NCI-H1417 treated with DMSO at 0.1 percent for 48 hours (cell line): ENCODE measurements around the gene PDE3B.
"Not testable (repeated sequence)": the region's sequence is repeated elsewhere in the genome, so short reads cannot be mapped to it uniquely, and the experiment has no call there.

Source experiments
- DNase-seq: peaks from one replicate; lab custom pipeline; 2025; lab: John Stamatoyannopoulos, UW

Gene PDE3B

GRCh38 chr11:14677146-14677545 lies 33.5 kb downstream of the PDE3B start:
- DNase-seq = no peak

GRCh38 chr11:14678350-14678749 lies 34.7 kb downstream of the PDE3B start:
- DNase-seq = no peak

- no peak for DNase-seq
These were observed 36.1 kb downstream of the PDE3B start for GRCh38 chr11:14679662-14680061.

GRCh38 chr11:14684234-14684915 lies 40.8 kb downstream of the PDE3B start:
- DNase-seq = not testable (repeated sequence)

GRCh38 chr11:14687456-14687855 lies 43.9 kb downstream of the PDE3B start:
- no peak for DNase-seq

GRCh38 chr11:14687943-14688627 lies 44.5 kb downstream of the PDE3B start:
- no peak for DNase-seq

GRCh38 chr11:14695656-14696055 lies 52.1 kb downstream of the PDE3B start:
- DNase-seq = not testable (repeated sequence)

GRCh38 chr11:14698771-14699170 lies 55.2 kb downstream of the PDE3B start:
- no peak for DNase-seq

- DNase-seq = no peak
These were observed 57.0 kb downstream of the PDE3B start for GRCh38 chr11:14700593-14700992.

- no peak for DNase-seq
These were observed 59.2 kb downstream of the PDE3B start for GRCh38 chr11:14702760-14703159.

- no peak for DNase-seq
These were observed 60.1 kb downstream of the PDE3B start for GRCh38 chr11:14703731-14704130.

GRCh38 chr11:14705067-14705466 lies 61.5 kb downstream of the PDE3B start:
- no peak for DNase-seq

- no peak for DNase-seq
These were observed 70.1 kb downstream of the PDE3B start for GRCh38 chr11:14713496-14714244.

- DNase-seq = not testable (repeated sequence)
These were observed 72.1 kb downstream of the PDE3B start for GRCh38 chr11:14715669-14716068.

GRCh38 chr11:14722496-14722895 lies 78.9 kb downstream of the PDE3B start:
- DNase-seq = no peak

GRCh38 chr11:14725150-14725549 lies 81.5 kb downstream of the PDE3B start:
- DNase-seq = no peak

GRCh38 chr11:14727215-14727614 lies 83.6 kb downstream of the PDE3B start:
- no peak for DNase-seq

- DNase-seq = no peak
These were observed 84.1 kb downstream of the PDE3B start for GRCh38 chr11:14727746-14728145.

- DNase-seq = not testable (repeated sequence)
These were observed 96.9 kb downstream of the PDE3B start for GRCh38 chr11:14740539-14740938.

GRCh38 chr11:14741195-14741594 lies 97.6 kb downstream of the PDE3B start:
- no peak for DNase-seq

GRCh38 chr11:14742849-14743559 lies 99.4 kb downstream of the PDE3B start:
- no peak for DNase-seq

- DNase-seq = not testable (repeated sequence)
These were observed 100.1 kb downstream of the PDE3B start for GRCh38 chr11:14743667-14744066.
